Osteoblast (primary cell): ENCODE measurements around the gene DMD. TPM values are rescaled to one million over a fixed set of nuclear protein-coding genes. Genes with fewer than 3 reads are reported as not detected.

Source experiments
- DNase-seq: peaks from one replicate; pipeline ENCODE4 v3.0.0; 2011; ENCODE audit warnings: low spot score, mixed read lengths; ENCODE audit not compliant: insufficient read length; ENCODE audit errors: missing footprints
- H2AFZ ChIP-seq: 2 replicates; pipeline ENCODE4 v1.6.0; 2011; ENCODE audit warnings: mild to moderate bottlenecking, low read length
- H3K27ac ChIP-seq: 2 replicates; pipeline ENCODE4 v1.5.1; 2011; ENCODE audit warnings: mild to moderate bottlenecking, low read depth, low read length, moderate library complexity
- H3K27me3 ChIP-seq: 2 replicates; pipeline ENCODE4 v1.6.0; 2012; ENCODE audit warnings: mild to moderate bottlenecking, control low read depth, inconsistent platforms, low read length, moderate library complexity; ENCODE audit not compliant: insufficient read depth
- H3K36me3 ChIP-seq: 2 replicates; pipeline ENCODE4 v1.5.1; 2011; ENCODE audit warnings: mild to moderate bottlenecking, low read length, control low read depth, moderate library complexity; ENCODE audit not compliant: insufficient read depth
- H3K4me1 ChIP-seq: 2 replicates; pipeline ENCODE4 v1.5.1; 2011; ENCODE audit warnings: mild to moderate bottlenecking, low read length, control low read depth, moderate library complexity; ENCODE audit not compliant: insufficient read depth
- H3K4me2 ChIP-seq: 2 replicates; pipeline ENCODE4 v1.6.0; 2011; ENCODE audit warnings: mild to moderate bottlenecking, low read length; ENCODE audit not compliant: insufficient read depth
- H3K4me3 ChIP-seq: fragments of 200-600 bp; sonication (generic); 3 replicates; pipeline ENCODE4 v1.5.1; 2012; ENCODE audit warnings: mild to moderate bottlenecking, low read length, inconsistent platforms; ENCODE audit not compliant: insufficient read depth
- H3K79me2 ChIP-seq: 2 replicates; pipeline ENCODE4 v1.6.0; 2012; ENCODE audit warnings: mild to moderate bottlenecking, low read length, control low read depth, inconsistent platforms; ENCODE audit not compliant: insufficient read depth
- H3K9me3 ChIP-seq: 2 replicates; pipeline ENCODE4 v1.5.1; 2011; ENCODE audit warnings: low read depth, low read length, control low read depth
- H4K20me1 ChIP-seq: 2 replicates; pipeline ENCODE4 v1.6.0; 2012; ENCODE audit warnings: mild to moderate bottlenecking, low read length, control low read depth; ENCODE audit not compliant: insufficient read depth
- total RNA-seq: library from RNA; depleted of rRNA; stranded (reverse); fragments of >200 nt; gene quantifications from 2 replicates; pipeline ENCODE4 v1.2.3, GENCODE V29; 2012
- TF ChIP-seq, protein P1 (sequence below): IDR thresholded peaks from 2 replicates; pipeline ENCODE4 v1.5.1; 2011; ENCODE audit warnings: mild to moderate bottlenecking, low read depth, low read length, moderate library complexity; ENCODE audit errors: extremely low read depth

Gene DMD
- total RNA-seq, 1 donor: 12.7 TPM

DNA sequence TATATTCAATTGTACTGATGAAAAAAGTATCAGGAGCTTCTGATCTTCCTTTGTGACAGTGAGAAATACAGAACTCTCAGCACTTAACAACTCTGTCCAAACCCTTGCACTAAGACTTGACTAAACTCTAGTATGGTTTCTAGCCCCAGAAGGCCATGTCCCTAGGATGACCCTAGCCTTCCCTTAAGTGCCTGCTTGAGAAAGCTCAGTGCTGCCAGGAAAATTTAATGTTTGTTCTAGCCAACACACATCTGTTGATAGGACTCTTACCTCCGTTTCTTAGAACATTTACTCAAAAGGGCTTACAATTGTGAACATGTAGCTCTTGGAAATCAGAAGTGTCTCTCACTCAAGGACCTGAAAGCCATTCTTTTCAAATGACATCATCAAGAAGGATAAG lies 1084.4 kb downstream of the DMD start:
- Histone ChIP-seq H4K20me1 (no peaks in the 10 kb centered on the region), H3K27ac (no peak overlapping the region), H3K79me2 (no peaks in the 10 kb centered on the region), H3K36me3 (no peaks in the 10 kb centered on the region), H3K9me3 (peaks cover 3% of the 10 kb centered on the region), H3K27me3 (no peaks in the 10 kb centered on the region), H3K4me1 (no peaks in the 10 kb centered on the region), H3K4me3 (no peak overlapping the region), H2AFZ (no peak overlapping the region), H3K4me2 (no peak overlapping the region)
- no peak for DNase-seq
- TF ChIP-seq, protein P1, sequence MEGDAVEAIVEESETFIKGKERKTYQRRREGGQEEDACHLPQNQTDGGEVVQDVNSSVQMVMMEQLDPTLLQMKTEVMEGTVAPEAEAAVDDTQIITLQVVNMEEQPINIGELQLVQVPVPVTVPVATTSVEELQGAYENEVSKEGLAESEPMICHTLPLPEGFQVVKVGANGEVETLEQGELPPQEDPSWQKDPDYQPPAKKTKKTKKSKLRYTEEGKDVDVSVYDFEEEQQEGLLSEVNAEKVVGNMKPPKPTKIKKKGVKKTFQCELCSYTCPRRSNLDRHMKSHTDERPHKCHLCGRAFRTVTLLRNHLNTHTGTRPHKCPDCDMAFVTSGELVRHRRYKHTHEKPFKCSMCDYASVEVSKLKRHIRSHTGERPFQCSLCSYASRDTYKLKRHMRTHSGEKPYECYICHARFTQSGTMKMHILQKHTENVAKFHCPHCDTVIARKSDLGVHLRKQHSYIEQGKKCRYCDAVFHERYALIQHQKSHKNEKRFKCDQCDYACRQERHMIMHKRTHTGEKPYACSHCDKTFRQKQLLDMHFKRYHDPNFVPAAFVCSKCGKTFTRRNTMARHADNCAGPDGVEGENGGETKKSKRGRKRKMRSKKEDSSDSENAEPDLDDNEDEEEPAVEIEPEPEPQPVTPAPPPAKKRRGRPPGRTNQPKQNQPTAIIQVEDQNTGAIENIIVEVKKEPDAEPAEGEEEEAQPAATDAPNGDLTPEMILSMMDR: no peak

DNA sequence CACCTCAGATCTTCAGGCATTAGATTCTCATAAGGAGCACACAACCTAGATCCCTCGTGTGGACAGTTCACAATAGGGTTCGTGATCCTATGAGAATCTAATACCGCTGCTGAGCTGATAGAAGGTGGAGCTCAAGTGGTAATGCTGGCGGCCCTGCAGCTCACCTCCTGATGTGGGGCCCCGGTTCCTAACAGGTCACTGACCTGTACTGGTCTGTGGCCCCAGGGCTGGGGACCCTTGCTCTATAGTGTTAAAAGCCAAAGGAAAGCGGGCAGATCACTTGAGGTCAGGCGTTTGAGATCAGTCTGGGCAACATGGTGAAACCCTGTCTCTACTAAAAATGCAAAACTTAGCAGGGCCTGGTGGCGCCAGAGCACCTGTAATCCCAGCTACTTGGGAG lies 1092.5 kb downstream of the DMD start:
- H3K79me2 ChIP-seq: no peaks in the 10 kb centered on the region
- H3K36me3 ChIP-seq: no peaks in the 10 kb centered on the region
- H3K4me2 ChIP-seq: no peak overlapping the region
- no peaks in the 10 kb centered on the region for H3K9me3 ChIP-seq
- H3K4me1 ChIP-seq: no peaks in the 10 kb centered on the region
- H3K4me3 ChIP-seq: no peak overlapping the region
- TF ChIP-seq, protein P1: no peak
- no peak overlapping the region for H3K27ac ChIP-seq
- no peak for DNase-seq
- no peaks in the 10 kb centered on the region for H4K20me1 ChIP-seq
- H2AFZ ChIP-seq: no peak overlapping the region
- H3K27me3 ChIP-seq: no peaks in the 10 kb centered on the region

DNA sequence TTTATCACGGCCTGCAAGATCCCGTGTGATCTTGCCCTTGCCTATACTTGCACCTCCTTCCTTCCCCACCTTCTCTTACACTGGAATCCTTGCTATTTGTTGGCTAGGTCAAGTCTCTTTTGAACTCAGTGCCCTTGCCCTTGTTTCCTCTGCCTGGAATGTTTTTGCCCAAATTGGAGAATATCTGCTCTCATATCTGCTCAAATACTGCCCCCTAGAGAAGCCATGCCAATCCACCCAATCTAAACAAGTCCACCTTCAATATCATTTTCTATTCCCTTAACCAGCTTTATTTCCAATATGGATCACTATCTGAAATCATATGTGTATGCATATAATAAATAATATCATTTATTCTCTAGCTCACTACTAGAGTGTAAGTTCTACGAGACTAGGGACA lies 1095.3 kb downstream of the DMD start:
- H3K27ac ChIP-seq: no peak overlapping the region
- no peaks in the 10 kb centered on the region for H3K4me1 ChIP-seq
- H3K4me2 ChIP-seq: no peak overlapping the region
- H3K4me3 ChIP-seq: no peak overlapping the region
- H3K79me2 ChIP-seq: no peaks in the 10 kb centered on the region
- no peaks in the 10 kb centered on the region for H4K20me1 ChIP-seq
- no peak overlapping the region for H2AFZ ChIP-seq
- TF ChIP-seq, protein P1: no peak
- no peak for DNase-seq
- no peaks in the 10 kb centered on the region for H3K27me3 ChIP-seq
- H3K36me3 ChIP-seq: no peaks in the 10 kb centered on the region
- no peaks in the 10 kb centered on the region for H3K9me3 ChIP-seq

DNA sequence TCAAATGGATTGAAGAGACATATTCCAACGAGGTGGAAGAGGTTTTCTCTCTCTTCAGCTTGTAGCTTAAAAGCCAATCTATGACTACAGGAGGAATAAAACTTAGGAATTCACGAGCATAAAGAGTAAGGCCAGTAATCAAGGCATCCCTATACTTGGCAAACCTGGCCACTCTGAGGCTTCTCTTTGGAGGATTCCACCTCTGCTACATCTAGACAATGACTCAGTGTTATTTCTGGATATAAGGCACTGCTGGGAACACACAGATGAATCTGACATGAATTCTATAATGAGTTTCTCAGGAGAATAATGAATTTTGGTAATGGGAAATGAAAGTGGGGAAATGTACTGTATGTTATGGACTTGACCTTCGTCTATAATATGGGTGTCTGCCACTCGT lies 1123.7 kb downstream of the DMD start:
- H4K20me1 ChIP-seq: no peaks in the 10 kb centered on the region
- no peak for DNase-seq

More for the DNA sequence above, 1123.7 kb downstream of the DMD start:
- H3K27ac ChIP-seq: no peak overlapping the region
- no peak overlapping the region for H3K4me3 ChIP-seq
- TF ChIP-seq, protein P1: no peak
- no peaks in the 10 kb centered on the region for H3K79me2 ChIP-seq
- H3K27me3 ChIP-seq: no peaks in the 10 kb centered on the region
- no peaks in the 10 kb centered on the region for H3K4me1 ChIP-seq
- no peaks in the 10 kb centered on the region for H3K36me3 ChIP-seq
- H3K9me3 ChIP-seq: peaks cover 3% of the 10 kb centered on the region
- H3K4me2 ChIP-seq: no peak overlapping the region
- H2AFZ ChIP-seq: no peak overlapping the region
